ENCODE data around the gene TLR10.
A peak's percentile ranks its signal among the peaks of the same experiment; 100 is the strongest.

Gene TLR10

DNA sequence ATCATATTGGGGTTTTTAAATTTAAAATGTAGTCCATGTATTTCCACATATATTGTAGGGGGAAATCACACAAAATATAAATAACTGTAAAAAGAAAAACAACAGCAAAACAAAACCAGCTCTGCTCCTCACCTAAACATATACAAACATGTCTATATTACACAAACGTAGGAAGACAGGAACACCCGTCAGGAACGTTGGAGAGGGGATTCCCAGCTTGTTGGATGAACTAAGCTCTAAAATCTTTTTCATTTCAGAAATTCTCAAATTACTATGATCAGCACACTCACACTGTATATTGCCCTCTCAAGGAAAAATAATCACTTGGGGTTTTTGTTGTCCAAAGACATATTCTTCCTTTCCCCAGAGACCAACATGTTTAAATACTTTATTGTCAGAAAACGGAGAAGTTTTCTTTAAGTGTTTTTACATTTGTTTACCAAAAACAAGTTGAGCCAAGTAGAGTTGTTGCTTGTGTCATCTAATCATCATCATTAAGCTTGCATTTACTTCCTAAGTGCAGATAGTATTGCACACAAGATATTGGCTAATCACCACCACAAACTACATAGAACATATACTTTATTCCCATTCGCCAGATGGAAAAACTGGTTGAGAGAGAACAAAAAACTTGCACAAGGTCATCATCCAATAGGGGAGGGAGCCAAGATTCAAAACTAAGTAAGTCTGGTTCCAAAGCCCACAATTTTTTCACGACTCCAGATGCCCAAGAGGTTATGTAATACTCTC lies 2.4 kb upstream of the TLR10 start:
- Mint-ChIP-seq H3K27me3 (ENCODE audit: low read depth) (peaks cover 3% of the 10 kb centered on the region), H3K4me3 (no peak overlapping the region)

DNA sequence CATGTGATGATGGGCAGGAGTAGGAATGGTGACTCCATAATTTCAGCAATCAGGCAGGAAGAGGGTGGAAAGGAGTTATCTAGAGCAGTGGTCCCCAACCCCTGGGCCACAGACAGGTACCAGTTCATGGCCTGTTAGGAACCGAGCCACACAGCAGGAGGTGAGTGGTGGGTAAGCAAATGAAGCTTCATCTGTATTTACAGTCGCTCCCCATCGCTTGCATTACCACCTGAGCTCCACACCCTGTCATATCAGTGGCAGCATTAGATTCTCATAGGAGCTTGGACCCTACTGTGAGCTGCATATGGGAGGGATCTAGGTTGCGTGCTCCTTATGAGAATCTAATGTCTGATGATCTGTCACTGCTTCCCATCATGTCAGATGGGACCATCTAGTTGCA lies 1.4 kb upstream of the TLR10 start:
- Mint-ChIP-seq H3K4me3 (no peak overlapping the region), H3K27me3 (ENCODE audit: low read depth) (peaks cover 3% of the 10 kb centered on the region)
- TF ChIP-seq, protein P1, sequence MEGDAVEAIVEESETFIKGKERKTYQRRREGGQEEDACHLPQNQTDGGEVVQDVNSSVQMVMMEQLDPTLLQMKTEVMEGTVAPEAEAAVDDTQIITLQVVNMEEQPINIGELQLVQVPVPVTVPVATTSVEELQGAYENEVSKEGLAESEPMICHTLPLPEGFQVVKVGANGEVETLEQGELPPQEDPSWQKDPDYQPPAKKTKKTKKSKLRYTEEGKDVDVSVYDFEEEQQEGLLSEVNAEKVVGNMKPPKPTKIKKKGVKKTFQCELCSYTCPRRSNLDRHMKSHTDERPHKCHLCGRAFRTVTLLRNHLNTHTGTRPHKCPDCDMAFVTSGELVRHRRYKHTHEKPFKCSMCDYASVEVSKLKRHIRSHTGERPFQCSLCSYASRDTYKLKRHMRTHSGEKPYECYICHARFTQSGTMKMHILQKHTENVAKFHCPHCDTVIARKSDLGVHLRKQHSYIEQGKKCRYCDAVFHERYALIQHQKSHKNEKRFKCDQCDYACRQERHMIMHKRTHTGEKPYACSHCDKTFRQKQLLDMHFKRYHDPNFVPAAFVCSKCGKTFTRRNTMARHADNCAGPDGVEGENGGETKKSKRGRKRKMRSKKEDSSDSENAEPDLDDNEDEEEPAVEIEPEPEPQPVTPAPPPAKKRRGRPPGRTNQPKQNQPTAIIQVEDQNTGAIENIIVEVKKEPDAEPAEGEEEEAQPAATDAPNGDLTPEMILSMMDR (IDR thresholded peaks at IDR 0.05; ENCODE audit: unreplicated experiment in 3 of 3): no peak

More for the DNA sequence above, 2.4 kb upstream of the TLR10 start:
- H3K9me3 Mint-ChIP-seq: peaks cover 6% of the 10 kb centered on the region
- no peak overlapping the region for H3K27ac Mint-ChIP-seq
- TF ChIP-seq, protein P1 (IDR thresholded peaks at IDR 0.05; ENCODE audit: unreplicated experiment in 3 of 3): no peak
- no peaks in the 10 kb centered on the region for H3K36me3 Mint-ChIP-seq (ENCODE audit: low read depth)
- H3K4me1 Mint-ChIP-seq: peaks cover 4% of the 10 kb centered on the region

DNA sequence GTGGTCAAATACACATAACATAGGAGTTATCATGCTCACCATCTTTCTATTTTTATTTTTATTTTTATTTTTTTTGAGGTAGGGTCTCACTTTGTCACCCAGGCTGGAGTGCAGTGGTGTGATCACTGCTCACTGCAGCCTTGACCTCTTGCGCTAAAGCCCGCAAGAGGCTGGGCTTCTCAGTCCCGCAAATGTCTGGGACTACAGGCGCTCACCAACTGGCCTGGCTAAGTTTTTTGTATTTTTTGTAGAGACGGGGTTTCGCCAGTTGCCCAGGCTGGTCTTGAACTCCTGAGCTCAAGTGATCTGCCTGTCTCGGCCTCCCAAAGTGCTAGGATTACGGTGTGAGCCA lies 295 bp upstream of the TLR10 start:
- H3K27ac Mint-ChIP-seq: no peak overlapping the region
- H3K9me3 Mint-ChIP-seq: peaks cover 2% of the 10 kb centered on the region
- no peak overlapping the region for H3K4me3 Mint-ChIP-seq
- peaks cover 4% of the 10 kb centered on the region for H3K4me1 Mint-ChIP-seq
- TF ChIP-seq, protein P1 (IDR thresholded peaks at IDR 0.05; ENCODE audit: unreplicated experiment in 3 of 3): peak in 2 of 3 experiments; percentile 12 to 33
- H3K27me3 Mint-ChIP-seq (ENCODE audit: low read depth): peaks cover 3% of the 10 kb centered on the region
- H3K36me3 Mint-ChIP-seq (ENCODE audit: low read depth): no peaks in the 10 kb centered on the region

More for the DNA sequence above, 1.4 kb upstream of the TLR10 start:
- H3K27ac Mint-ChIP-seq: no peak overlapping the region
- H3K36me3 Mint-ChIP-seq (ENCODE audit: low read depth): no peaks in the 10 kb centered on the region
- H3K4me1 Mint-ChIP-seq: peaks cover 4% of the 10 kb centered on the region
- H3K9me3 Mint-ChIP-seq: peaks cover 2% of the 10 kb centered on the region

DNA sequence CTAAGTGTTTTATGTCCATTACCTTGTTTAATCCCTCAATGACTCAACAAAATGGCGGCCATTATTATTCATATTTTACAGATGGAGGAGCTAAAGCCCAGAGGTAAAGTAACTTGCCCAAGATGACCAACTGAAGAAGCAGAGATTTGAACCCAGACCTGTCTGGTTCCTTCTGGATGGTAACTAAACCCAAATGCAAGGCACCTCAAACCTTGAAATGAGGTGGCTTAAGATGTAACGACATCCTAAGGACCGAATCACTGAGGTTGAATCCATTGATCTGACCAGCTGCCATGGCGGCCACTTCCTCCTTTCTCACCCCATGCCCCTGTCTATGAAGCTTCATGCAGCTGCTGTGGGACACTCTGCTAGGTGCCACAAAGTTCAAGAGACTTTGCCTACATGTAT lies 932 bp downstream of the TLR10 start:
- TF ChIP-seq, protein P1 (IDR thresholded peaks at IDR 0.05; ENCODE audit: unreplicated experiment in 3 of 3): no peak
- Mint-ChIP-seq H3K36me3 (ENCODE audit: low read depth) (no peaks in the 10 kb centered on the region), H3K27me3 (ENCODE audit: low read depth) (peaks cover 3% of the 10 kb centered on the region), H3K27ac (no peak overlapping the region), H3K4me1 (peaks cover 4% of the 10 kb centered on the region), H3K9me3 (peaks cover 6% of the 10 kb centered on the region), H3K4me3 (no peak overlapping the region)

GRCh38 chr4:38780833-38781484 lies 1.8 kb downstream of the TLR10 start:
- Mint-ChIP-seq H3K4me3 (no peak overlapping the region), H3K27me3 (ENCODE audit: low read depth) (peaks cover 3% of the 10 kb centered on the region), H3K9me3 (peaks cover 5% of the 10 kb centered on the region), H3K27ac (no peak overlapping the region), H3K4me1 (peaks cover 4% of the 10 kb centered on the region), H3K36me3 (ENCODE audit: low read depth) (no peaks in the 10 kb centered on the region)
- TF ChIP-seq, protein P1 (IDR thresholded peaks at IDR 0.05; ENCODE audit: unreplicated experiment in 3 of 3): no peak
